H9 (cell line): ENCODE results near the gene FAAP100. TPM values are rescaled to one million over a fixed set of nuclear protein-coding genes. Genes with fewer than 3 reads are reported as not detected.

Experiments
- DNase-seq: peaks from one replicate; pipeline ENCODE4 v3.0.0-alpha.2; 2017
- H2AFZ ChIP-seq: one replicate; pipeline ENCODE4 v1.6.1; 2013; ENCODE audit warnings: mild to moderate bottlenecking, low read length, control low read depth, moderate library complexity
- H2AK5ac ChIP-seq: 2 replicates; pipeline ENCODE4 v1.6.1; 2013; ENCODE audit warnings: low read length, control low read depth, mixed read lengths; ENCODE audit not compliant: insufficient read length
- H2BK120ac ChIP-seq: one replicate; pipeline ENCODE4 v1.6.1; 2013; ENCODE audit warnings: low read depth, mild to moderate bottlenecking, low read length, control low read depth, inconsistent platforms; ENCODE audit not compliant: poor library complexity, severe bottlenecking
- H2BK12ac ChIP-seq: 2 replicates; pipeline ENCODE4 v1.6.1; 2013; ENCODE audit warnings: low read length, control low read depth, mixed read lengths, low read depth; ENCODE audit not compliant: insufficient read length
- H2BK15ac ChIP-seq: 2 replicates; pipeline ENCODE4 v1.6.1; 2013; ENCODE audit warnings: low read depth, low read length, control low read depth
- H2BK20ac ChIP-seq: one replicate; pipeline ENCODE4 v1.6.1; 2013; ENCODE audit warnings: low read depth, mild to moderate bottlenecking, low read length, control low read depth, inconsistent platforms; ENCODE audit not compliant: poor library complexity, severe bottlenecking
- H2BK5ac ChIP-seq: 2 replicates; pipeline ENCODE4 v1.6.1; 2013; ENCODE audit warnings: low read length, control low read depth, mixed read lengths; ENCODE audit not compliant: insufficient read length
- H3K14ac ChIP-seq: 2 replicates; pipeline ENCODE4 v1.6.1; 2013; ENCODE audit warnings: low read length, control low read depth; ENCODE audit not compliant: insufficient read depth
- H3K18ac ChIP-seq: 2 replicates; pipeline ENCODE4 v1.6.1; 2013; ENCODE audit warnings: low read depth, mild to moderate bottlenecking, mixed read lengths, low read length, control low read depth; ENCODE audit not compliant: insufficient read length
- H3K23ac ChIP-seq: 2 replicates; pipeline ENCODE4 v1.6.1; 2013; ENCODE audit warnings: low read length, control low read depth, mixed read lengths, low read depth; ENCODE audit not compliant: insufficient read length
- H3K23me2 ChIP-seq: 2 replicates; pipeline ENCODE4 v1.6.1; 2013; ENCODE audit warnings: low read depth, mild to moderate bottlenecking, mixed read lengths, low read length, control low read depth; ENCODE audit not compliant: insufficient read length, poor library complexity, severe bottlenecking
- H3K27ac ChIP-seq: 2 replicates; pipeline ENCODE4 v1.5.1; 2013; ENCODE audit warnings: low read length, control low read depth, mixed read lengths, low read depth; ENCODE audit not compliant: insufficient read length
- H3K27me3 ChIP-seq: 2 replicates; pipeline ENCODE4 v1.6.1; 2013; ENCODE audit warnings: low read length, control low read depth, inconsistent platforms; ENCODE audit not compliant: insufficient read depth
- H3K4ac ChIP-seq: 2 replicates; pipeline ENCODE4 v1.6.1; 2013; ENCODE audit warnings: low read depth, mild to moderate bottlenecking, control low read depth, inconsistent platforms, low read length, moderate library complexity
- H3K4me1 ChIP-seq: 2 replicates; pipeline ENCODE4 v1.6.1; 2013; ENCODE audit warnings: low read length, control low read depth, inconsistent platforms; ENCODE audit not compliant: insufficient read depth
- H3K4me2 ChIP-seq: 2 replicates; pipeline ENCODE4 v1.6.1; 2013; ENCODE audit warnings: low read length, control low read depth, mixed read lengths; ENCODE audit not compliant: insufficient read length, insufficient read depth
- H3K56ac ChIP-seq: 2 replicates; pipeline ENCODE4 v1.6.1; 2013; ENCODE audit warnings: low read depth, mild to moderate bottlenecking, mixed read lengths, low read length, control low read depth; ENCODE audit not compliant: insufficient read length
- H3K79me1 ChIP-seq: 2 replicates; pipeline ENCODE4 v1.6.1; 2013; ENCODE audit warnings: low read depth, mild to moderate bottlenecking, moderate library complexity, low read length, control low read depth, inconsistent platforms; ENCODE audit not compliant: insufficient read depth, poor library complexity, severe bottlenecking
- H3K79me2 ChIP-seq: 2 replicates; pipeline ENCODE4 v1.6.1; 2013; ENCODE audit warnings: low read length, control low read depth, inconsistent platforms; ENCODE audit not compliant: insufficient read depth
- H3K9ac ChIP-seq: 2 replicates; pipeline ENCODE4 v1.6.1; 2013; ENCODE audit warnings: low read length, control low read depth, mixed read lengths; ENCODE audit not compliant: insufficient read length; ENCODE audit errors: extremely low read depth
- H3K9me3 ChIP-seq: one replicate; pipeline ENCODE4 v1.6.1; 2013; ENCODE audit warnings: low read depth, low read length, inconsistent platforms; ENCODE audit not compliant: control insufficient read depth
- H3T11ph ChIP-seq: one replicate; pipeline ENCODE4 v1.6.1; 2013; ENCODE audit warnings: mild to moderate bottlenecking, low read length, control low read depth, inconsistent platforms
- H4K20me1 ChIP-seq: one replicate; pipeline ENCODE4 v1.6.1; 2013; ENCODE audit not compliant: control insufficient read depth, insufficient read length, insufficient read depth
- H4K5ac ChIP-seq: 2 replicates; pipeline ENCODE4 v1.6.1; 2013; ENCODE audit warnings: low read depth, mild to moderate bottlenecking, mixed read lengths, low read length, control low read depth; ENCODE audit not compliant: insufficient read length
- H4K8ac ChIP-seq: replicated peaks from 2 replicates; pipeline ENCODE4 v1.6.1; 2013; ENCODE audit warnings: low read length, control low read depth, mixed read lengths, low read depth; ENCODE audit not compliant: insufficient read length
- H4K91ac ChIP-seq: 2 replicates; pipeline ENCODE4 v1.6.1; 2013; ENCODE audit warnings: low read depth, mild to moderate bottlenecking, moderate library complexity, mixed read lengths, low read length, control low read depth; ENCODE audit not compliant: insufficient read length
- H3K27ac Mint-ChIP-seq, 3 experiments: 2 replicates in 2 of 3; 3 replicates in 1 of 3; pipeline ENCODE4 v1.8.0; 2020 to 2021; ENCODE audit warnings: mixed read lengths in 3 of 3, mild to moderate bottlenecking in 1 of 3, moderate library complexity in 1 of 3
- H3K27me3 Mint-ChIP-seq: 2 replicates; pipeline ENCODE4 v1.8.0; 2021; ENCODE audit warnings: low read depth, mild to moderate bottlenecking, moderate library complexity, mixed read lengths
- H3K36me3 Mint-ChIP-seq, 3 experiments: 2 replicates in 2 of 3; 3 replicates in 1 of 3; pipeline ENCODE4 v1.8.0; 2020 to 2021; ENCODE audit warnings: low read depth in 3 of 3, mixed read lengths in 3 of 3; ENCODE audit not compliant: insufficient read depth in 1 of 3
- H3K4me1 Mint-ChIP-seq, 2 experiments: 2 replicates each; pipeline ENCODE4 v1.8.0; 2020; ENCODE audit warnings: mixed read lengths in 2 of 2
- H3K4me3 Mint-ChIP-seq, 2 experiments: 2 replicates in 1 of 2; 3 replicates in 1 of 2; pipeline ENCODE4 v1.8.0; 2020 to 2021; ENCODE audit warnings: mild to moderate bottlenecking in 2 of 2, mixed read lengths in 2 of 2, moderate library complexity in 1 of 2
- H3K9me3 Mint-ChIP-seq, 2 experiments: 2 replicates in 1 of 2; 3 replicates in 1 of 2; pipeline ENCODE4 v1.8.0; 2020; ENCODE audit warnings: mild to moderate bottlenecking in 2 of 2, mixed read lengths in 2 of 2, moderate library complexity in 1 of 2
- CTCF ChIP-seq: fragments of 200-600 bp; sonication (generic); conservative IDR thresholded peaks from 3 replicates; pipeline ENCODE4 v1.8.0; 2021; ENCODE audit warnings: antibody characterized with exemption, mild to moderate bottlenecking
- WGBS: extraction: QIAGEN DNeasy Blood & Tissue Kit; methylation state at CpG from one replicate; pipeline ENCODE4 v1.1.7; 2013; ENCODE audit warnings: missing lambda C conversion rate, low lambda C conversion rate, mixed read lengths; ENCODE audit not compliant: insufficient read length; ENCODE audit errors: extremely low coverage; 5-methylcytosine and 5-hydroxymethylcytosine counted together
- long read RNA-seq: library from polyadenylated mRNA; unstranded; transcript quantifications from one replicate; pipeline ENCODE4 v2.0.0, GENCODE V29; 2020
- total RNA-seq: library from RNA; stranded (reverse); gene quantifications from 2 replicates; pipeline ENCODE4 v1.2.1, GENCODE V29; 2021

Gene FAAP100
- total RNA-seq: 54.0 and 54.8 TPM in 2 replicates
- long read RNA-seq, transcript FAAP100-202 (5 exons, 2,996 nt): minor isoform, 11 of 206 reads
- long read RNA-seq, transcript FAAP100-201 (9 exons, 3,627 nt): major isoform, 43 of 206 reads
- long read RNA-seq, transcript FAAP100-203 (9 exons, 3,822 nt): minor isoform, 26 of 206 reads
- long read RNA-seq, partial matches to known transcripts: 25 of 206 reads
- long read RNA-seq, other reads (novel, unspliced or antisense): 101 of 206 reads

- Histone ChIP-seq H2BK20ac (no peak within 1 kb of the TSS), H3K4ac (no peak within 1 kb of the TSS), H4K8ac (no peak within 1 kb of the TSS), H2BK5ac (no peak within 1 kb of the TSS), H4K5ac (no peak within 1 kb of the TSS), H3K23ac (no peak within 1 kb of the TSS), H3K79me1 (peaks cover 5% of the 10 kb centered on the region), H3K56ac (no peak within 1 kb of the TSS), H4K20me1 (no peaks in the 10 kb centered on the region), H3K4me1 (peaks cover 3% of the 10 kb centered on the region; the same call in 1 of the 2 replicates), H3K27me3 (no peaks in the 10 kb centered on the region), H4K91ac (no peak within 1 kb of the TSS), H3K23me2 (peaks cover 10% of the 10 kb centered on the region), H2BK120ac (no peak within 1 kb of the TSS), H2BK12ac (no peak within 1 kb of the TSS), H3K14ac (peak within 1 kb of the TSS; percentile 18), H3K4me2 (peak within 1 kb of the TSS; percentile 39), H2BK15ac (no peak within 1 kb of the TSS), H3K9me3 (no peaks in the 10 kb centered on the region), H3K9ac (peak within 1 kb of the TSS; percentile 31), H3K18ac (peak within 1 kb of the TSS; percentile 15), H3T11ph (no peak within 1 kb of the TSS), H3K79me2 (peaks cover 2% of the 10 kb centered on the region; the same call in 1 of the 2 replicates), H2AK5ac (no peak within 1 kb of the TSS), H3K27ac (no peak within 1 kb of the TSS), H2AFZ (no peak within 1 kb of the TSS)
- Mint-ChIP-seq H3K4me1 (peaks cover 16% of the 10 kb centered on the region in 2 experiments), H3K36me3 (peaks cover 13 to 47% (median 37%) of the 10 kb centered on the region in 3 experiments; a peak in 6 of 7 replicates), H3K9me3 (no peaks in the 10 kb centered on the region; a peak in 1 of 5 replicates), H3K4me3 (peak within 1 kb of the TSS; percentile 84 to 90), H3K27me3 (no peaks in the 10 kb centered on the region), H3K27ac (peak within 1 kb of the TSS; percentile 78 to 96 (median 87); a peak in 6 of 7 replicates)
- no peak for TF ChIP-seq CTCF
- DNase-seq: peak; percentile 89
- no CpG with 5 or more reads among the region's 85 CpGs for WGBS
These were observed at the start of gene FAAP100 for GRCh38 chr17:81552244-81553017. FAAP100 (minus strand) TSS chr17:81552353; CDS start chr17:81552330, 23 bp downstream.
